H1 (cell line): ENCODE data around the gene SOBP. TPM values are rescaled to one million over a fixed set of nuclear protein-coding genes. Genes with fewer than 3 reads are reported as not detected.

Experiments
- CTCF ChIA-PET: fragments of 300-600 bp; sonication (Branson Sonifier 250); formaldehyde crosslinking; loops from one replicate; lab custom pipeline; 2021; ENCODE audit not compliant: partially characterized antibody; lab: Charles Lee
- POLR2A ChIA-PET: fragments of 300-600 bp; sonication (Branson Sonifier 250); formaldehyde crosslinking; loops from one replicate; lab custom pipeline; 2021; ENCODE audit warnings: inconsistent platforms; ENCODE audit not compliant: partially characterized antibody; lab: Charles Lee
- DNase-seq, 2 experiments: peaks; one replicate each; pipeline versions ENCODE4 v3.0.0 to v3.0.0-alpha.2; 2010 to 2022; ENCODE audit warnings: low spot score in 2 of 2, low read depth in 1 of 2, mixed read lengths in 1 of 2
- FAIRE-seq: peaks from 2 replicates; lab custom pipeline; 2011; peaks lifted over from hg19 to GRCh38; lab: Jason Lieb, UNC
- H2AFZ ChIP-seq: 2 replicates; pipeline ENCODE4 v1.8.1; 2012; ENCODE audit warnings: low read length, inconsistent platforms
- H2AK5ac ChIP-seq: 2 replicates; pipeline ENCODE4 v1.6.1; 2013; ENCODE audit warnings: low read depth, low read length
- H2BK120ac ChIP-seq: replicated peaks from 2 replicates; pipeline ENCODE3; 2013; ENCODE audit warnings: low read depth, low read length, inconsistent platforms
- H2BK12ac ChIP-seq: 2 replicates; pipeline ENCODE4 v1.6.1; 2013; ENCODE audit warnings: low read depth, low read length
- H2BK15ac ChIP-seq: 2 replicates; pipeline ENCODE4 v1.6.1; 2013; ENCODE audit warnings: low read length
- H2BK20ac ChIP-seq: 2 replicates; pipeline ENCODE4 v1.6.1; 2013; ENCODE audit warnings: low read length
- H2BK5ac ChIP-seq: 2 replicates; pipeline ENCODE4 v1.6.1; 2013; ENCODE audit warnings: low read depth, low read length
- H3K14ac ChIP-seq: 2 replicates; pipeline ENCODE4 v1.6.1; 2013; ENCODE audit warnings: inconsistent platforms; ENCODE audit not compliant: insufficient read length
- H3K18ac ChIP-seq: 2 replicates; pipeline ENCODE4 v1.6.1; 2013; ENCODE audit warnings: low read length; ENCODE audit errors: extremely low read depth
- H3K23ac ChIP-seq: 2 replicates; pipeline ENCODE4 v1.6.1; 2013; ENCODE audit warnings: inconsistent platforms; ENCODE audit not compliant: insufficient read length
- H3K23me2 ChIP-seq: 2 replicates; pipeline ENCODE4 v1.6.1; 2013; ENCODE audit warnings: low read depth, low read length
- H3K27ac ChIP-seq: 2 replicates; pipeline ENCODE4 v1.6.1; 2011; ENCODE audit warnings: low read depth, low read length, inconsistent platforms
- H3K27me3 ChIP-seq, 4 experiments: replicated peaks in 1 of 4; 1 replicate in 1 of 4; 2 replicates in 3 of 4; pipeline versions ENCODE4 v1.6.1 to v1.8.1; 2011 to 2013; ENCODE audit warnings: low read length in 3 of 4, mild to moderate bottlenecking in 3 of 4, inconsistent platforms in 2 of 4, mixed read lengths in 2 of 4, moderate library complexity in 1 of 4; ENCODE audit not compliant: control insufficient read depth in 3 of 4, insufficient read depth in 3 of 4; ENCODE audit errors: extremely low read depth in 1 of 4
- H3K36me3 ChIP-seq, 4 experiments: 2 replicates each; pipeline versions ENCODE4 v1.6.1 to v1.8.1; 2011 to 2013; ENCODE audit warnings: mild to moderate bottlenecking in 4 of 4, low read length in 3 of 4, moderate library complexity in 2 of 4, control low read depth in 1 of 4, inconsistent platforms in 1 of 4; ENCODE audit not compliant: insufficient read depth in 4 of 4, control insufficient read depth in 2 of 4
- H3K4ac ChIP-seq: replicated peaks from 2 replicates; pipeline ENCODE3; 2013; ENCODE audit warnings: low read length, low read depth, mixed read lengths, inconsistent platforms; ENCODE audit not compliant: insufficient read length
- H3K4me1 ChIP-seq, 4 experiments: replicated peaks in 1 of 4; 1 replicate in 1 of 4; 2 replicates in 3 of 4; pipeline versions ENCODE4 v1.6.1 to v1.8.1; 2011 to 2013; ENCODE audit warnings: low read length in 3 of 4, inconsistent platforms in 2 of 4, mixed read lengths in 1 of 4; ENCODE audit not compliant: insufficient read depth in 4 of 4, control insufficient read depth in 3 of 4
- H3K4me2 ChIP-seq, 2 experiments: 2 replicates each; pipeline versions ENCODE4 v1.6.1 to v1.8.1; 2011 to 2013; ENCODE audit warnings: low read depth in 2 of 2, low read length in 2 of 2, control low read depth in 1 of 2, inconsistent platforms in 1 of 2, mild to moderate bottlenecking in 1 of 2; ENCODE audit not compliant: insufficient read depth in 1 of 2
- H3K4me3 ChIP-seq, 4 experiments: fragments of 200-600, 300-600 bp in 1 of 4; sonication (generic), shearing (Covaris generic), sonication (Bioruptor Twin) in 1 of 4; 2 replicates each; pipeline versions ENCODE4 v1.5.1 to v1.8.1; 2011 to 2016; ENCODE audit warnings: low read length in 4 of 4, low read depth in 3 of 4, control low read depth in 2 of 4, inconsistent platforms in 2 of 4, mild to moderate bottlenecking in 2 of 4, mixed read lengths in 1 of 4, moderate library complexity in 1 of 4; ENCODE audit not compliant: insufficient read depth in 2 of 4; ENCODE audit errors: extremely low read depth in 1 of 4
- H3K56ac ChIP-seq: replicated peaks from 2 replicates; pipeline ENCODE3; 2013; ENCODE audit warnings: low read depth, mild to moderate bottlenecking, mixed read lengths, low read length, inconsistent platforms; ENCODE audit not compliant: insufficient read length
- H3K79me1 ChIP-seq: 2 replicates; pipeline ENCODE4 v1.6.1; 2013; ENCODE audit warnings: low read depth, low read length, control low read depth
- H3K79me2 ChIP-seq, 2 experiments: 2 replicates each; pipeline versions ENCODE4 v1.6.1 to v1.8.1; 2012 to 2013; ENCODE audit warnings: low read length in 2 of 2, mild to moderate bottlenecking in 2 of 2, inconsistent platforms in 1 of 2; ENCODE audit not compliant: insufficient read depth in 2 of 2, control insufficient read depth in 1 of 2
- H3K9ac ChIP-seq, 4 experiments: replicated peaks in 1 of 4; 1 replicate in 1 of 4; 2 replicates in 3 of 4; pipeline versions ENCODE4 v1.6.1 to v1.8.1; 2011 to 2013; ENCODE audit warnings: low read depth in 3 of 4, low read length in 3 of 4, control low read depth in 2 of 4, mild to moderate bottlenecking in 2 of 4, moderate library complexity in 2 of 4, inconsistent platforms in 1 of 4; ENCODE audit errors: extremely low read depth in 1 of 4
- H3K9me3 ChIP-seq, 2 experiments: 2 replicates each; pipeline versions ENCODE4 v1.6.1 to v1.8.1; 2012 to 2013; ENCODE audit warnings: mild to moderate bottlenecking in 2 of 2, moderate library complexity in 2 of 2, control low read depth in 1 of 2, inconsistent platforms in 1 of 2, low read depth in 1 of 2, low read length in 1 of 2, mixed read lengths in 1 of 2; ENCODE audit not compliant: insufficient read depth in 2 of 2
- H4K20me1 ChIP-seq, 2 experiments: replicated peaks in 1 of 2; 2 replicates each; pipeline versions ENCODE3 to v1.8.1; 2011 to 2013; ENCODE audit warnings: inconsistent platforms in 2 of 2, low read length in 2 of 2, mild to moderate bottlenecking in 1 of 2; ENCODE audit not compliant: insufficient read depth in 2 of 2, control insufficient read depth in 1 of 2
- H4K5ac ChIP-seq: 2 replicates; pipeline ENCODE4 v1.6.1; 2013; ENCODE audit warnings: low read length, low read depth, mixed read lengths, inconsistent platforms; ENCODE audit not compliant: insufficient read length
- H4K8ac ChIP-seq: 2 replicates; pipeline ENCODE4 v1.8.0; 2013; ENCODE audit warnings: mild to moderate bottlenecking, moderate library complexity, low read length, inconsistent platforms; ENCODE audit not compliant: insufficient read depth; ENCODE audit errors: extremely low read depth
- H4K91ac ChIP-seq: replicated peaks from 2 replicates; pipeline ENCODE3; 2013; ENCODE audit warnings: low read length, mixed read lengths, inconsistent platforms; ENCODE audit not compliant: insufficient read length
- CBX5 ChIP-seq: fragments of 300-800, 300-1000 bp; sonication (generic); IDR thresholded peaks from 2 replicates; pipeline ENCODE4 v1.7.1; 2016; ENCODE audit warnings: antibody characterized with exemption, low read length, low read depth
- EZH2 ChIP-seq: fragments of 200-600 bp; sonication (generic); IDR thresholded peaks from 2 replicates; pipeline ENCODE4 v1.7.1; 2012; ENCODE audit warnings: low read depth, mild to moderate bottlenecking, moderate library complexity, low read length, inconsistent platforms; ENCODE audit not compliant: severe bottlenecking
- KDM1A ChIP-seq: fragments of 200-600, 300-600 bp; sonication (generic); IDR thresholded peaks from 2 replicates; pipeline ENCODE4 v1.7.1; 2016; ENCODE audit warnings: mild to moderate bottlenecking, low read length, borderline replicate concordance
- RAD21 ChIP-seq, 2 experiments: IDR thresholded peaks in 1 of 2; conservative IDR thresholded peaks in 1 of 2; 2 replicates each; pipeline ENCODE4 v1.6.1; 2011; ENCODE audit warnings: low read depth in 2 of 2, low read length in 2 of 2, improper control_type of control experiment in 1 of 2, inconsistent platforms in 1 of 2, mild to moderate bottlenecking in 1 of 2, moderate library complexity in 1 of 2
- SIN3A ChIP-seq, 2 experiments: IDR thresholded peaks in 1 of 2; conservative IDR thresholded peaks in 1 of 2; 2 replicates each; pipeline ENCODE4 v1.6.1; 2011 to 2012; ENCODE audit warnings: low read length in 2 of 2, improper control_type of control experiment in 1 of 2, low read depth in 1 of 2, mild to moderate bottlenecking in 1 of 2
- SIRT6 ChIP-seq: IDR thresholded peaks from one replicate; pipeline ENCODE4 v1.7.1; 2012; ENCODE audit warnings: low read length, inconsistent platforms
- SP1 ChIP-seq: IDR thresholded peaks from 2 replicates; pipeline ENCODE4 v1.6.1; 2011; ENCODE audit warnings: low read depth, low read length
- TCF12 ChIP-seq: IDR thresholded peaks from 2 replicates; pipeline ENCODE4 v1.6.1; 2011; ENCODE audit warnings: low read depth, mild to moderate bottlenecking, low read length
- WGBS, 2 experiments: shearing (Covaris generic) in 1 of 2; methylation state at CpG; one replicate each; pipeline versions ENCODE4 v1.1.6 to v1.1.7; 2013 to 2015; ENCODE audit warnings: low lambda C conversion rate in 2 of 2, mixed read lengths in 2 of 2, inconsistent platforms in 1 of 2, low coverage in 1 of 2, missing lambda C conversion rate in 1 of 2; ENCODE audit not compliant: insufficient replicate concordance in 2 of 2, insufficient coverage in 1 of 2, insufficient read length in 1 of 2; ENCODE audit errors: extremely low coverage in 1 of 2, missing lambda C conversion rate in 1 of 2; 5-methylcytosine and 5-hydroxymethylcytosine counted together
- polyA plus RNA-seq, 7 experiments: library from polyadenylated mRNA; depleted of rRNA in 3 of 7; stranded (reverse) in 5 of 7; unstranded in 2 of 7; fragments of >200 nt in 5 of 7; fragments of 200-250 nt in 2 of 7; gene quantifications; 1 replicate in 5 of 7; 2 replicates in 1 of 7; 4 replicates in 1 of 7; pipeline versions ENCODE4 v1.2.1 to v1.2.3, GENCODE V29; 2011 to 2013; ENCODE audit warnings: missing spikeins in 2 of 7, mixed read lengths in 2 of 7
- total RNA-seq: library from RNA; stranded (reverse); fragmentation: NEBNext Ultra II Directional; extraction: Animal tissue kit (Norgen Biotek cat#: 25700); gene quantifications from 2 replicates; pipeline ENCODE4 v1.2.1, GENCODE V29; 2021

The SOBP gene
- total and polyA plus RNA-seq, 2 of the 8 experiments (the other 6 are each of a cell fraction or from before 2014, with no cell fraction given): 0.45 to 6.2 TPM

- H3K79me2 ChIP-seq: no peaks in the 10 kb centered on the region
- H3K4me2 ChIP-seq: no peak overlapping the region
- H3K4me1 ChIP-seq: peaks cover 2 to 26% (median 10%) of the 10 kb centered on the region in 4 experiments
- 67% methylated on average over 4 of the region's 4 CpGs; no CpG with 5 or more reads in 1 of the 2 experiments for WGBS, 2 experiments
- H3K9me3 ChIP-seq: no peaks in the 10 kb centered on the region
- H3K14ac ChIP-seq: no peak overlapping the region
- no peak overlapping the region; the same call in 1 of the 2 replicates for H2BK5ac ChIP-seq
- H3K23ac ChIP-seq: no peak overlapping the region
- no peaks in the 10 kb centered on the region; a peak in 1 of 8 replicates for H3K36me3 ChIP-seq
- H3K27me3 ChIP-seq: no peaks in the 10 kb centered on the region
- FAIRE-seq: no peak
- no peak overlapping the region for H2AFZ ChIP-seq
- H2AK5ac ChIP-seq: no peak overlapping the region
- DNase-seq: no peak
- H3K56ac ChIP-seq: no peak overlapping the region
- H3K27ac ChIP-seq: no peak overlapping the region
- no peak overlapping the region for H2BK12ac ChIP-seq
- no peak overlapping the region for H4K91ac ChIP-seq
- POLR2A ChIA-PET: no interaction called here
- H4K8ac ChIP-seq: no peak overlapping the region
- no peak overlapping the region for H2BK120ac ChIP-seq
- H3K79me1 ChIP-seq: no peaks in the 10 kb centered on the region
- H3K23me2 ChIP-seq: no peaks in the 10 kb centered on the region
- no peak overlapping the region for H3K18ac ChIP-seq
- CTCF ChIA-PET: interaction anchor here (0.6 to 1.4 kb wide), 3 partner anchors 10 to 344 kb away, joined by 3 read pairs; no protein-coding TSS in a partner anchor
- no peak overlapping the region for H4K5ac ChIP-seq
- H3K4me3 ChIP-seq: no peak overlapping the region
- H3K4ac ChIP-seq: no peak overlapping the region
- no peak overlapping the region for H3K9ac ChIP-seq
- no peak overlapping the region for H2BK15ac ChIP-seq
- H4K20me1 ChIP-seq: no peaks in the 10 kb centered on the region
- H2BK20ac ChIP-seq: no peak overlapping the region
- TF ChIP-seq SIN3A (conservative IDR thresholded peaks at IDR 0.05 in 1 of 2, IDR thresholded peaks at IDR 0.05 in 1 of 2; ENCODE audit: low read depth in 1 of 2, low read length in 2 of 2): no peak
- TF ChIP-seq EZH2: no peak
- TF ChIP-seq SP1: no peak
- no peak for TF ChIP-seq TCF12
- no peak for TF ChIP-seq KDM1A
- no peak for TF ChIP-seq RAD21 (IDR thresholded peaks at IDR 0.05 in 1 of 2, conservative IDR thresholded peaks at IDR 0.05 in 1 of 2; ENCODE audit: low read depth in 2 of 2, low read length in 2 of 2)
- no peak for TF ChIP-seq SIRT6
- TF ChIP-seq CBX5: no peak
These were observed 172.4 kb downstream of the SOBP start for GRCh38 chr6:107662333-107662732.
